OCI-LY1 (cell line): Measurements from ENCODE around the gene CC2D2A.

Source experiments
- CTCF ChIP-seq: fragments of 200-600 bp; sonication (generic), shearing (Covaris generic); IDR thresholded peaks from 2 replicates; pipeline ENCODE4 v1.5.1; 2017; ENCODE audit warnings: mild to moderate bottlenecking, antibody characterized with exemption, low read length, moderate library complexity, mixed read lengths
- EZH2 ChIP-seq: fragments of 200-600 bp; sonication (generic), shearing (Covaris generic); IDR thresholded peaks from 2 replicates; pipeline ENCODE4 v1.8.0; 2017; ENCODE audit warnings: borderline replicate concordance, mixed run types, mild to moderate bottlenecking, antibody characterized with exemption, low read length, moderate library complexity, mixed read lengths

DNA sequence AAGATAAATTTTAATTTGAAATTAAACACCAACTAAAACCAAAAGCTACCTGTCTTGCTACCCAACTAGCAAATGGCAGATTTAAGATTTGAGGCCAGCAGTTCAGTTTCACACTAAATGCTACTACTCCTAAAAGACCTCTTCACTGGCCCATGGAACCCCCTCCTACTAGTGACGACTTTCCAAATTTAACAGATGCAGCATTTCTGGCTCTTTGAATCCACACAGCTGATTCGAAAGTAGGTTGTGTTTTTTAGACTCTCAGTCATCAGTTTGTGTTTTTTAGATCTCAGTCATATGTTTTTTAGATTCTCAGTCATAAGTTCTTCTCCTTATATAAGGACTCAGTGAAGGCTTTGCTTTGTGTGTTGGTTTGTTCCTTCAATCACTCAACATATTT lies 11.1 kb upstream of the CC2D2A start:
- TF ChIP-seq CTCF (no peak), EZH2 (no peak)
